Measurements from ENCODE around the gene TEAD1.

Gene TEAD1

DNA sequence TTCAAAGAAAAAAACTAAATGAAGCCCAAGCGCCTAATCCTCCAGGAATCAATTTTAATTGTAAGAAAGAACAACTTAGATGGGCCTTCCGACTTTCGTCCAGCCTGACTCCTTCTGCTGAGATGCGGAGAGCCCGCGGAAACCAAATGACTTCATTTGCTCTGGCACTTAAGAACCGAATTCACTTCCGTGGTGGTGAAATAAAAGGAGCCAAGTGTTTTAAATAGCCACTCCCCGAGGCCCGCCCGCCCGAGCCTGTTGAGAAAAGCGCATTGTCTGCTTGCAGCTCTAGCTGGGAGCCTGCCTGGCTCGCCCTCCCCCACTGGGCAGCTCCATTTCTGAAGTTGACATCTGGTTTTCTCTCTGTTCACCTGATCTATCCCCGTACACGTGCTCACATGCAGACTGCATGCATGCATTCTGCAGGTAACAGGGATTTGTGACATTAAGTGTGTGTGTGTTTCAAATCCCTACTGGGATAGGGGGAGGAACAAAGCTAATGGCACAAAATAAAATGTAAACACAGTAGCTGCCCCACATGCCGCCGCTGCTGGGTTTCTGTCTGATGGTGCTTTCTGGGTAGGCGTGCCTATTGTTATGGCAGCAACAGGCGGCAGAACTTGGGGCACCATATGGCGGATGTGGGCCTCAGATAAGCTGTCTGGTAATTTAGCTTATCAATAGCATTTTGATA is 6.2 kb downstream of the TEAD1 start:
- TF ChIP-seq, protein P1, sequence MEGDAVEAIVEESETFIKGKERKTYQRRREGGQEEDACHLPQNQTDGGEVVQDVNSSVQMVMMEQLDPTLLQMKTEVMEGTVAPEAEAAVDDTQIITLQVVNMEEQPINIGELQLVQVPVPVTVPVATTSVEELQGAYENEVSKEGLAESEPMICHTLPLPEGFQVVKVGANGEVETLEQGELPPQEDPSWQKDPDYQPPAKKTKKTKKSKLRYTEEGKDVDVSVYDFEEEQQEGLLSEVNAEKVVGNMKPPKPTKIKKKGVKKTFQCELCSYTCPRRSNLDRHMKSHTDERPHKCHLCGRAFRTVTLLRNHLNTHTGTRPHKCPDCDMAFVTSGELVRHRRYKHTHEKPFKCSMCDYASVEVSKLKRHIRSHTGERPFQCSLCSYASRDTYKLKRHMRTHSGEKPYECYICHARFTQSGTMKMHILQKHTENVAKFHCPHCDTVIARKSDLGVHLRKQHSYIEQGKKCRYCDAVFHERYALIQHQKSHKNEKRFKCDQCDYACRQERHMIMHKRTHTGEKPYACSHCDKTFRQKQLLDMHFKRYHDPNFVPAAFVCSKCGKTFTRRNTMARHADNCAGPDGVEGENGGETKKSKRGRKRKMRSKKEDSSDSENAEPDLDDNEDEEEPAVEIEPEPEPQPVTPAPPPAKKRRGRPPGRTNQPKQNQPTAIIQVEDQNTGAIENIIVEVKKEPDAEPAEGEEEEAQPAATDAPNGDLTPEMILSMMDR (IDR thresholded peaks at IDR 0.05; ENCODE audit: insufficient read depth, missing control alignments): no peak
- DNase-seq (ENCODE audit: insufficient read length, low spot score) (no peak), FAIRE-seq (no peak)

DNA sequence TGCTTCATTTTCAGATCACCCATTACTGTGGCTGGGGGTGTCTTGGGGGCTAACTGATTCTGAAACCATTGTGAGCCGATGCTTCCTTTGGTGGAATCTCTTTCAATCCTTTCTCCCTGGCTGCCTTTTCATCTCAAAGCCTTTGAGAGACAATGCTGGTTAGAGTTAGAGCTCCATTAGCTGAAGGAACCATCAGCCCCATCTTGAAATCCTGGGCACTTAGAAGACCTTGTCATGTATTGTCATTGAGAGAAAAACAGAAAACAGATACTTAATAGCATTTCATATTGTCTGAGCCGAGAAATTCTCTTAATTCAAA is 6.7 kb downstream of the TEAD1 start:
- DNase-seq (ENCODE audit: insufficient read length, low spot score) (no peak), FAIRE-seq (no peak)
- TF ChIP-seq, protein P1 (IDR thresholded peaks at IDR 0.05; ENCODE audit: insufficient read depth, missing control alignments): no peak

DNA sequence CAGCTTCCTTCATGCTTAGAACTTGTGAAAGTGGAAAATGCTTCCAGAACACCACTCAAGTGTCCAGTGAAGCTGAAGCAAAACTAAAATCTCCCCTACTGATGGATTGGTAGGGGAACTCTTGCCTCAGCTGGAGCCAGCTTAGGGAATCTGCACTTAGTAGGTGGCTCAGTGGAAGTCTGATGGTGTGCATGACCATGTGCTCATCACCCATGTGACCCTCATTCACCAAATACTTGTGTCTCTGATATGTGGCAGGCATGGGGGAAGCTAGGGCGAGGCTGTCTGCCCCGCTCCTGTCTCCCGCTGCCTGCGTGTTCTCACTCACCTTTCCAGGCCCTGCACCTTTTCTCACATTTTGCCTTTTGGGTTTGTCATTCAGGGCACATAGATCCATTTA is 7.2 kb downstream of the TEAD1 start:
- FAIRE-seq (no peak), DNase-seq (ENCODE audit: insufficient read length, low spot score) (no peak)
- TF ChIP-seq, protein P1 (IDR thresholded peaks at IDR 0.05; ENCODE audit: insufficient read depth, missing control alignments): no peak

DNA sequence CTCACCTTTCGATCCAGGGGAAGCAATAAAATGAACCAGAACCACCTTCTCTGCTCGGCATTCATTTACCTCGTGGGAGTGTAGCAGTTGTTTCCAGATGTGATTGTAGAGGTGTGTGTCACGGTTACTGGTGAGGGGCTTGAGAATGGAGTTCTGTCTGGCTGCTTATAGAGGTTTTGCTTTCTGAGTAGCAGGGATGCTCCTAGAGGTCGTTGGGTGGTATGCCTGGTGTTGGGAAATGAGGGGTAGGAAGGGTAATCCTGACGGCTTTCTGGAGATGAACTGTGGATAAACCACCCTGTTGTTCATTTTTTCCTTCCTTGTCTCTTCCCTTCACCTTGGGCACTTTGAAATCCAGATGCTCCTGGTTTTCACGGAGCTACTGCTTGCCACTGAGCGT is 8.1 kb downstream of the TEAD1 start:
- FAIRE-seq (no peak), DNase-seq (ENCODE audit: insufficient read length, low spot score) (no peak)
- TF ChIP-seq, protein P1 (IDR thresholded peaks at IDR 0.05; ENCODE audit: insufficient read depth, missing control alignments): no peak

DNA sequence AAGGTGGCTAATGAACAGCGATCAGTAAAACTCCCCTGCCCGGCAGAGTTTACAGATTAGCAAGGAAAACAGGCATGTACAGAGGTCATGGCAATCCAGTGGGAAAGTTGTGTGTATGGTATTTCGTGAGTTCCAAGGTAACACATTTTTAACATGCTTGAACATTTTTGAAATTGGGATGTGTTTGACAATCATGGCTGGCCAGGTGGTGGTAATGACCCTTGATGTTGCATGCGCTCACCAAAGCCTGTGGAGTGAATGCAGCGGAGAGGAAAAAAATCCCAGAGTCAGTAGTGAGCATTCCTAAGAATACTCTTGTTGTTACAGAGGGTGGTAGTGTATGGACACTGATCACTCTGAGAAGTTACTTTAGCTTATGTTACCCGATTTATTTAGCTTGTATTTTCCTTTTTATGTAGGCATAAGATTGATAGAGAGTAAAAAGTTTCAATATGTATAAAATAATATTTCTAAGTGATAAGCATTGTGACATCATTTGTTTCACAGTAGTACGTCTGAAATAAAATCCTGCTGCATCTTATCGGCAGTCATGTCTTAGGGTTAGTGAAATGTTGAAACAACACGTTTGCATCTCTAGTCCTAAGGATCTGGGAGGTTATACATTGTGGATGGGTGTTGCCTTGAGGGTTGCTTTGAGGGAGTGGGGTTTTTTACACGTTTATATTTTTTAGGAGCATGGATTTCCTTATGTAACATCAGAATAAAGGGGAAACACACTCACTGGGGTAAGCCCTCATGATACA is 8.7 kb downstream of the TEAD1 start:
- FAIRE-seq (no peak), DNase-seq (ENCODE audit: insufficient read length, low spot score) (no peak)
- TF ChIP-seq, protein P1 (IDR thresholded peaks at IDR 0.05; ENCODE audit: insufficient read depth, missing control alignments): no peak

DNA sequence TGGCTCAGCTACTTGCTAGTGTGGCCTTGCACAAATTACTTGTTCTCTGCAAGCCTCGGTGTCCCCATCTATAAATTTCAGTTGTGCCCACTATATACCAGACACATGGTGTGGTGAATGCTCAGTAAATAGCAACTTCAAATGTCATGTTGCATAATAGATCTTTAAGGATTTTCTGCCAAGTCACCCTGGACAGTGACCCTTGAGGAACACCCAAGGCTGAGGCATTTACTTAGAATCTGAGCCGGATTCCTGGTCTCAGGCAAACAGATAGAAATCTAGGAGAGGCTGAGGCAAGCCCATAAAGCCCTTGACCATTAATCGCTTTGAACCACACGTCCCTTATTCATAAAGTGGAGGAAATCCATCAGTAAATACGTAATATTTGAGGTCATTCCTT is 9.7 kb downstream of the TEAD1 start:
- TF ChIP-seq, protein P1 (IDR thresholded peaks at IDR 0.05; ENCODE audit: insufficient read depth, missing control alignments): no peak
- FAIRE-seq: no peak
- DNase-seq (ENCODE audit: insufficient read length, low spot score): no peak

DNA sequence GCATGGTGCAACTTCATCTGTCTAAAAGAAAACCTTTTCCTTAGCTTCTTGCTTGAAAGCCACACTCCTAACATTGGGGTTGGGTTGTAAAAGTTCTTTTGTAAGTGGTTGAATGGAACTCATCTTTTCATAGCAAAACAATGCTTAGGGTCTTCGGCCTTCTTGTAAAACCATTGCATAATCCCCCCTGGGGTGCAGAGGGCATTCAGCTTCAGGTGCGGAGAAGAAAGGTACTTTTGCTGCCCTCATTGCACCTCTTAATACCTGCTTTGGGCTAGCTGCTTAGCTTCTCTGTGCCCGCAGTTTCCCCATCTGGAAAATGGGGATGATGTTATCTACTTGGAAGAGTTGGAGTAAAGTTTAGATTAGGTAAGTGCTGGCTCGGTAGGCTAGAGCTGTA is 10.1 kb downstream of the TEAD1 start:
- TF ChIP-seq, protein P1 (IDR thresholded peaks at IDR 0.05; ENCODE audit: insufficient read depth, missing control alignments): no peak
- no peak for DNase-seq (ENCODE audit: insufficient read length, low spot score)
- FAIRE-seq: no peak
